Measurements from ENCODE around the gene BCAR1.
A peak's percentile ranks its signal among the peaks of the same experiment; 100 is the strongest.
"Not testable (repeated sequence)": the region's sequence is repeated elsewhere in the genome, so short reads cannot be mapped to it uniquely, and the experiment has no call there.

Gene BCAR1

DNA sequence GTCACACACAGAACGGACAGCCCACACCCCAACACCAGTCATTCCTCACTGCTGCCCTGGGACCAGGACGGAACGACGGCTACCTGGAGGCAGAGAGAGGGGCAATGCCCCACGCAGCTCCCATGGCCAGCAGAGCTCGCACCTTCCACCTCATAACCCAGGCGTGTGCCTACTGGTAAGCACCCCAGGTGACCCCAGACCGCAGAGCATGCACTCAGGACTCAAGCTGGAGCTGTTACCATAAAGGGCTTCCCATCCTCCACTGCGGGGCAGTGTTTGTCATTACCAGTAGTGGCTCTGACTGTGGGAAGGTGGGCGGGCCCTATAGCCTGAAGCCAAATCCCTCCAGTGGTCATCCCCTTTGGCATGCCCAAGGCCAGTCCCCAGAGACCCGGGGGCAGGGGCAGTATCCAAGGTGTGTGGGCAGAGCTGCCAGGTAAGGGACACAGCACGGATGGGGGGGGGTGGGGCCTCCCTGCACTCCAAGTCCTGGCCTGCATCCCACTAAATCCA lies 4.7 kb upstream of the BCAR1 start:
- peak; percentile 61 for DNase-seq (ENCODE audit: low spot score)

DNA sequence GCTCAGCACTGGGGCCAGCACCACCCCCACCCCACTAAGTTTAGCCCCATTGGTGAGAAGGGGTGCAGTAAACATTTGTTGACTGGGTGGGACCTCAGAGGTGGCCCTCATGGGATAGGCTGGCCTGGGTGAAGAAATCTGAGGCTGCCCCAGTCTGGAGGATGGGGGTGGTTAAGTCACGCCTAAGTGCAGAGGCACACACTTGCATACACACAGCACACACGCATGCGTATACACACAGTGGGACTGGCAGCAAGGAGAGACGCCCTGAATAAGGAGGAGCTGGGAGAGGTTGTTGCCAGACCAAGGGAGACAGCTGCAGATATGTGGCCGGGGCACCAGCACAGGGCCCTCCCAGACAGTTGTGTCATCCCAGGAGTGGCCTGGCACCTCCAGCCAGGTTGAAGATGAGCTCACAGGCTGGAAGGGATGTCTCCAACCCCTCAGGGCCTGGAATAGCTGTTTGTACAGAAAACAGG lies 3.0 kb upstream of the BCAR1 start:
- DNase-seq (ENCODE audit: low spot score): peak; percentile 93

DNA sequence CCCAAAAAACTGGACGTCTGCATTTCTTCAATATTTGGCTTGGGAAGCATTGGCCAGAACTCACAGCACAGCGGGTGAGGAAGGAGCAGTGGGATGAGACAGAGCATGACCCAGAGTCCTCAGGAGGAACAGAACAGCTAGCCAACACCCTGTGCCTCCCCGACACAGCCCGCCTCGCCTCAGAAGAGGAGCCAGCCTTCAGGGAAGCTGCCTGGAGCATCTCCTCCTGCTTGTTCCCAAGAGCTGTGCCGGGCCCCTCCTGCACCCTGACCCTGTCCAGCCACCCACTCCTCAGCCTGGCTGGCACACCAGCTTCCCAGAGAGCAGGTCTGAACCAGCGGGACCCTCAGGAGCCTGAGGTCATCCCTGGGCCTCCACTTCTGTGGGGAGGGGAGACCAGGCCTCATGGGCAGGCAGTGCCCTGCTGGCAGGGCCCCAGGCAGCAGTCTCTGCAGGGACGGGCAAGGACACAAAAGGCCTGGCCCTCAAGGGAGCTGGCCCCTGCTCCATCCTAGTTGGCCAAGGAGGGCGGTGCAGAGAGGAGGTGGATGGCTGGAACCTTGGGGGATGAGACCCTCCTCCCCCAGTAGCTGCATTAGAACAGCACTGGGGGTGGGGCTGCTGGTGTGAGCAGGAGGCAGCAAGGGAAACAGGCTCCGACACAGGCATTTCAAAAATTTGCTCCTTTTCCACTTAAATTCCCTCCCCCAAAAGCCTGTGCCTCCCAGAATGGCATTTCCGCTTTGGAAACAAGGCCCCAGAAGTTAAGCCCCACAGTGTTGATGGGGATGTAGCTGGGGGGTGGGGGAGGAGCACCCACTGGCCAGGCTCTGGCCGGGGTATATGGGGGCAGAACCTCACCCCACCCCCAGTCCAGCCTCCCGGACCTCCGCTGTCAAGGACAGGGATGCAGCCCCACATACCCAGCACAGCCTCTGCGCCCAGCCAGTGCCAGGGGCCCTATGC lies 1.8 kb upstream of the BCAR1 start:
- peak; percentile 83 for DNase-seq (ENCODE audit: low spot score)

DNA sequence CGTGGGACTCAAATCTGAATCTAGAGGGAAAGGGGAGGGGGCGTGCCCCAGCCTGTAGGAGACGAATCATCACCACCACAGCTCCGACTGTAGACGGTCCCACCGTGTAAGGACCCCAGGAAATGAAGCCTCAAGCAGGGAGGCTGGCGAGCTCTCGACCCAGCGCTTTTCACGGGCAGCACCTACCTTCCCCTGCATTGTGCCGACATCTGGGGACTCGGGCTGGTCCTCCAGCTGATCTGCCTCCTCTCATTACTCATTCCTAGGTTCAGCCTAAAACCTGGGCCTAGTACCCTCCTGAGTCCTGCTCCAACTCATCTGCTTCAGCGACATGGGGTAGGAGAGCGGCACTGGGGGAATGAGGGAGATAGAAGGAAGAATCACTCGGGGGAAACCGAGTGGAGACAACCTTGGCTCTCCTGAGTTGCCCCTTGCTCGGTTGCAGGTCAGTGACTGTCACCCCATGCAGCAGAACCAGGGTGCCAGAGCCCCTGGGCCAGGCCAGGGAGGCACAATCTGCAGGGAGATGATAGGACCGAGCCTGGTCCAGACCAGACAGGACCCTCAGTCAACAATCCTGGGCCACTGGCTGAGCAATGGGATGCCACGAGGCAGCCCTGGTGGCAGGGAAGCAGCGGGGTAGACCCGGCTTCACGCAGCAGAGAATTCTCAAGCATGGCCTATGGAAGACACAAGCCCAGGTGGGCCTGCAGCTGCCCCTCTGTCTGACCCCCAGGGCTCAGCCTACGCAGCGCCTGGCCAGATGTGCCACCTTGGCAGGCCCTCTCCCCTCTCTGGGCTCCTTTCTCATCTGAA lies 833 bp upstream of the BCAR1 start:
- DNase-seq (ENCODE audit: low spot score): no peak

DNA sequence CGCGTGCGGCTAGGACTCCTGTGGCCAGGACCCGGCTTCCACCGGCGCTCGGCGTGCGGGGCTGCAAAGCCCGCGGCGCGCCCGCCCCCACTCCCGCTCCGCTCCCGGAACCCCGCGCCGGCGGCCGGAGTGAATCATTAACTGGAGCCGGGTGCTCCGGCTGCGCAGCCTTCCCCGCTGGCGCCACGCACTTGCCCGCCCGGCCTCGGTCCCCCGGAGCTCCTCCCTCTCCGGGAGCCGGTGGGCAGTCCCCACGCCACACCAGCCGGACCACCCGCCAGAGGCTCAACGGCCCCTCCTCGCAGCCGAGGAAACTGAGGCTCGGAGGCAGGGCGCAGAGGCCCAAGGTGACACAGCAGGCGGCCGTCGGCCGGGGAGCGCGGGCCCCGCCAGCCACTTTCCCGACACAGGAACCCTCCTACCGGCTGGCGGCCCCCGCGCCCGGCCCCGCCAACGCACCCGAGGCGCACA lies 580 bp downstream of the BCAR1 start:
- DNase-seq (ENCODE audit: low spot score): no peak

DNA sequence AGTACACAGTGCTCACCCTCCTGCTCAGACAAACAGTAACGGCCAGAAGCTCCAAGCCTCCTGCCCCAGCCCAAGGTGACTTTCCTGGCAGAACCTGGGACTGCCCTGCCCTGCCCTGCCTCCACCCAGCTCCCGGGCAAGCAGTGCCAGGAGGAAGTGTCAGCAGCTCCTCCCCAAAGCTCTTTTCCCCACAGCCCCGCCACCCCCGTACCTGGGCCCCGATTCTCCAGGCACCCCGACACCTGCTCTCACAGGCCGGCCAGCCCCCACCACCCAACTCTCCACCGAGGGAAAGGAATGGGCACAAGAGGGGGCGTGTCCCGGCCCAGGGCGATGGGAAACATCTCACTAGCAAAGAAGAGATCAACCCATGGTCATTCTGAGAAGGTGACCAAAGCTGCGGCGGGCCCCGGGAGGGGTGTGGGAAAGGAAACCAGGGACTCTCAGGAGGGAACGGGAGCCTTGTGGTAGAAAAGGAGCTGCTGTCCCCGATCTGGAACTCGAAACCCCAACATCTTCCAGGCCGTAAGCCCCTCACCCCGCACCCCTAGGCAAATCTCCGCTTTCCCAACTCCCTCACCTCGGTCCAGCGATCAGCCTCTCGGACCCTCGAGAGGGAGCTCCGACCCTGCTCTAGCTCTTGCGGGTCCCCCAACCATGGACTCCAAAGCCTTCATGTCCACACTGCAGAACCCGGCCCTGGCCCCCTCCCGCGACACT lies 1.2 kb downstream of the BCAR1 start:
- no peak for DNase-seq (ENCODE audit: low spot score)

DNA sequence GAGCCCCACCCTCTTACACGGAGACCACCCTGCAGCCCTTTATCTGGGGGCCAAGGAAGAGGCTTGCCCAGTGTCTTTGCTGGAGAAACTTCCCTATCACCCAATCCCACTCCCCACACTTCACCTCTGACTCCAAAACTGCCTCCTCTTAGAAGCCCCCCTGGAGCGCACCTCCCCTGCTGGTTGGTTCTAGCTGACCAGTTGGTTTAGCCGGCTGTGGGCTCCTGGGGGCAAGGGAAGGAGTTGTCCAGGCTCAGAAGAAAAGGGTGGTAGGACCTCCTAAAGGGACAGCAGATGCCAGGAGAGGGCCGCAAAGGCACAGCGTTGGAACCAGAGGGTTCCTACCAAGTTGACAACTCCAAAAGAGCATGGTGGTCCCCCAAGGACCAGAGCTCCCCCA lies 2.0 kb downstream of the BCAR1 start:
- DNase-seq (ENCODE audit: low spot score): no peak

DNA sequence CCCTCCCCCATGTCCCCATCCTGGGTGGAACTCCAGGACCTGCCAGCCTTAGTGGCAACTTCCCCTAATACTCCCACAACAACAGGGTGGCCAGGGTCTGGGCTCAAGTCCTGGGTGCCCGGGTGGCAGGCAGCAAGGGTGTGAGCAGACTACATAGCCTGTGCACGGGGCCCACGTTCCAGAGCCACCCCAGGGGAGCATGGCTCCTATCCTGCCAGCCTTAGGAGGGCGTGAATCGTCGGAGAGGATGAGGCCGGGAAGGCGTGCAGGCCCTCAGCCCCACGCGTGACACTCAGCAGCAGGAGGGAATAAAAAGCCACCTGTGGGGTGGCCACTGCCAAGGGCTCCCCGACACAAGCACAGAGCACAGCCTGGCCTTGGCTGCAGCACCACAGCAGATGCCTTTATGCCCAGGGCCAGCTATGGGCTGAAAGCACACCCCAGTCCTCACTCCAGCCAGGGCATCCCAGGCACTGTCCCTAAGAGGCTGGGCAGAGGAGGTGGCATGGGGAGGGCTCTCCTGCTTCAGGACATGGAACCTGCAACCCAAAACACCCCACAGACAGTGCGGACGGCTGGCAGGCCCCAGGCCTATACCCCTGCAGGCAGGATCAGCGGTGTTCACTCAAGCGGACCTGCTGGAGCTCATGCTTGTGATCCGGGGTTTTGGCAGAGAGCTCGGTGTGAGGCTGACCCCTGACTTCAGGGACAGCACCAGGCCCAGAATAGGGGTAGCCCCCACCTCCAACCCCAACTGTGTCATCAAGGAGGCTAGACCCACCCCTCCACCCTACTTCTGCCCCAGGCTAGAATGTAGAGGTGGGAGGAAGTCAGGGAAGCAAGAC lies 2.7 kb downstream of the BCAR1 start:
- DNase-seq (ENCODE audit: low spot score): peak; percentile 79

DNA sequence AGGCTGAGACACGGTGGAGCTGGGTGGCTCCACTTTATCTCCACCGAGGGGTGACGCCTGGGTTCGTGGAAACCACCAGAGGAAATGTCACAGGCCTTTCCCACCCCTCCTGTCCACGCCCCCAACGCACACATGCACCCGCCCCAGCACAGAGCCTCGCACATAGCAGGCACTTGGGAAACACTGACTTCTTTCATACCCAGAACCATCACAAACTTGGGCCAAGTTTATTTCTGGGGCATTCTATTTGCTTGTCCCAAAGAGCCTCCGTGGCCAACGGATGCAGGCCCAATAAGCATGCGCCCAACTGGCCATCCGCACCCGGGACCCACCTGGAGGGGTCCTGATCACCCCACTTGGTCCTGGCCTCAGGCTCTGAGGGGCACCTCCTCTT lies 3.3 kb downstream of the BCAR1 start:
- DNase-seq (ENCODE audit: low spot score): no peak

DNA sequence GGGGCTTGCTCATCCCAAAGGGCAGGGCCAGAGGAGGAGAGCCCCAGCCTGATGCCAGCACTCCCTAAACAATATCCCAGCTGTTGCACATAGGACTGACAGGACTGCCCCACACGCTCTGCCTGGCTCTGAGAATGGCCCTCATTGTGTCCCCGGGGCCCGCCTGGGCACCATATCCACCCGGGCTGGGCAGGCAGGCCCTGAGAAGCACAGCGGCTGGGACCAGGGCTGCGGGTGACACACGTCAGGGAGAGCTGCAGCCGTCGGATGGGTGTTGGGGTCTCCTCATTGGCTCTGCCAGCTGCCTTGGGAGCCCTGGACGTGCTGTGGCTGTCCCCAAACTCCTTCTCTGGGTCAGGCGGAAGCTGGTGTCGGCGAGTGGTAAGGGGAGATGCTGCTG lies 4.2 kb downstream of the BCAR1 start:
- no peak for DNase-seq (ENCODE audit: low spot score)

DNA sequence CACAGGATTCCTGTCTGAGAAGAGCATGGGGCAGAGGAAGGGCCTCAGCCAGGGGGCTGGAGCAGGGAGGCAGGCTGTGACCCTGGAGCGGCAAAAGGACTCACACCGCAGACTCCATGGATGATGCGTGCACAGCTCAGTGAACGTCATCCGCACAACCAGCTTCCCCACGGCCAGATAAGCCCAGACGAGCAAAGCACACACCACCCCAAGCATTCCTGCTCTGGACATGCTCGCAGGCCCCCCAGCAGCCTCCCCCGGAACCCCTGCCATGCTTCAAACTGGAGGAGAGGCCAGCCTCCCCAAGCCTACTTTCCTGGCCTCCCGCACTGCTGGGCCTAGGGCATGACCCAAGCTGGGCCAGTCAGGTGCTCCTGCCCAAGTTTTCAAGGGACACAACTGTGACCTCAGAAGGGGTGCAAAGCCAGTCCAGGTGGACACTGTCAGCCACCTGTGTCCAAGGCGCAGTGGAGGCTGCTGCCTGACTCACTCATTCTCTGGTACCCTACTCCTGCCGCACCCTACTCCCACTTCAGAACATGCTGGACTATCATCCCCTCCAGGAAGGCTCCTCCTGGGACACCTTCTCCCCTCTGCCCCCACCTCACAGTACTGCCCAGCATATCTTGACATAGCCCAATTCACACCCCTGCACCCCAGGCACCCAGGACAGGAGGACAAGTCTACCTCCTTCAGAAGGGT lies 4.8 kb downstream of the BCAR1 start:
- DNase-seq (ENCODE audit: low spot score): no peak

DNA sequence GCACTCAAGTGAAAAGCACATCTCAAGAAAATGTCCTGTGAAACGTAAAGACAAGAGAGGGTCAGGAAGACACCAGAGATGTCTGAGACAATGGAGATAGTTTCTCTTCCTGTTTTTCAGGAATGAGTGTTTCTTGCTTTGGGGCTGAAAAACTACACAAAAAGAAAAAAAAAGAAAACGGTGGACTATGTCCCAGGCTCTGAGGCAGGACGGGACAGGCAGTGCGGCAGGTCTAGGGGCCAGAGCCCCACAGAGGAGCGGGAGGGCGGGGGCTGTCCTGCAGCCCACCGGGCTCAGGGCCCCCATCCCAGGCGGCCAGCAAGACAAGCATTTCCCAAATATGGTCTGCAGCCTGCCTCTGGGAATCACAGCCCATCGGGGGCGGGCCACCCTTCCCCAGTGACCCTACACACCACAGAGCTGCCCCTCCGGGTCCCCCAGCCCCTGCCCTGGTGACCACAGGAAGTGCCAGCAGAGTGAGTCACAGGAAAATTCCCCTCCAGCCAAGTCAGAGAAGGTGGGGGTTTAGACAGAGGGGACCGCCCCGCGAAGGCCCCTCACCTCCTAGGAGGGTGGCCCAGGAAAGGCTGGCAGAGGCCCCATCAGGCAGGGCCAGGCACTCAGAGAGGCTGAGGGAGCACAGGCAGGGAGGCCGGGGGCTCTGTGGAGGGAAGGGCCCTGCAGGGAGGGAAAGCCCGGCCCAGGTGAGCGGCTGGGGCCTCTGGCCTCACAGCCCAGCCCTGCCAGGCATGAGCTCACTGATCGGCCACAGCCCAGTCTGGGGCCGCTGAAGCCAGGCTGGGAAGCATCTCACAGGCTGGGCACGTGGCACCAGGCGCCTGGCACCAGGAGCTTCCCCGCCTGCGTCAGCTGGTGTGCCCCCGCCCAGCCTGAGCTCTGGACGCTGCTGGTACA lies 6.3 kb downstream of the BCAR1 start:
- DNase-seq (ENCODE audit: low spot score): peak; percentile 93

DNA sequence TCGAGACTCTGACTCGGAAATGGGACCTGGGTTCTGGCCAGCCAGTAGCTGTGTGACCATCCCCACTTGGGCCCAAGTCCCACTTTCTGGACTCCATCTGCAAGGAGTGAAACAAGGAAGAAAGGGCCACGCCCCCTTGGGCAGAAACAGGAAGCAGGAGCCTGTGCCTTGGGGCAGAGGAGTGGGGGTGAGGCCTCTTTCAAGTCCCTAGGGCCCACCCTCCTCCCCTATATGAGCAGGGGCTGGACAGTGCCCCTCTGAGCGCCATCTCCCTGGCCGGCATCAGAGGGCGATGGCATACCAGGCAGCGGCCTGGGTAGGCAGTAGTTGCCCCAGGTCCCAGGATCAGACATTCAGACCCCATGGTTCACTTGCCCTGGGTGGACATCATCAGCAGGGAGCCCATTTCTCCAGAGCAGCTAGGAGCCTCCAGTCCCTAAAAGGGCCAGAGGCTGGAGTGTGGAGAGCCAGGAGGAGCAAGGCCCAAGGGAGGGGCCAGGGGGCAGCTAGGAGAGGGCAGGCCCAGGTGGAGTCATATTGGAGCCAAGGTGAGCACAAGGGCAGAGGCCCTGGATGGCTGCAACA lies 7.1 kb downstream of the BCAR1 start:
- DNase-seq (ENCODE audit: low spot score): no peak

DNA sequence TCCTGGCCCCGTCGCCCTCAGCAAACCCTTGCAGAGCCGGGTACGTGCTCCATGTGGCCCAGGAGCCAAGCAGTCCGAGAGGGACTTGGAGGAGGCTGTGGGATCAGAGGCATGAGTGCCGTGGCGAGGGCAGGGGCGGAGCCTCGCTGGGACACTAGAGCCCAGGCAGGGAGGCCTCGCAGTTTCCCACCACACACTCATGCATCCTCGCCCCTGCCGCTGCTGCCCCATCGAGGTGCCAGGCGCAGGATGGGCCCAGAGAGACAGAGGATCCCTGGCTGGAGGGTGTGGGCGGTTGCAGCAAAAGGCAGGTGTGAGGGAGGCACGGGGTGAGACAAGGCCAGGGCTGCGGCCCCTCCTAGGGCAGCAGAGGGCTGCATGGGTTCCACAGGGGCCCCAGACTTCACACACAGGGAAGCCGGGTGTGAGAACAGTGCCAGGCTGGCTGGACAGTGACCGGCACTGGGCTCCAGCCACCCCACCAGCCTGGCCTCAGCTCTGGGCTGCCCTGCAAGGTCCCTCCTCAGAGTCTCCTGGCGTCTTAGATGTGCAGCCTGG lies 7.7 kb downstream of the BCAR1 start:
- DNase-seq (ENCODE audit: low spot score): no peak

DNA sequence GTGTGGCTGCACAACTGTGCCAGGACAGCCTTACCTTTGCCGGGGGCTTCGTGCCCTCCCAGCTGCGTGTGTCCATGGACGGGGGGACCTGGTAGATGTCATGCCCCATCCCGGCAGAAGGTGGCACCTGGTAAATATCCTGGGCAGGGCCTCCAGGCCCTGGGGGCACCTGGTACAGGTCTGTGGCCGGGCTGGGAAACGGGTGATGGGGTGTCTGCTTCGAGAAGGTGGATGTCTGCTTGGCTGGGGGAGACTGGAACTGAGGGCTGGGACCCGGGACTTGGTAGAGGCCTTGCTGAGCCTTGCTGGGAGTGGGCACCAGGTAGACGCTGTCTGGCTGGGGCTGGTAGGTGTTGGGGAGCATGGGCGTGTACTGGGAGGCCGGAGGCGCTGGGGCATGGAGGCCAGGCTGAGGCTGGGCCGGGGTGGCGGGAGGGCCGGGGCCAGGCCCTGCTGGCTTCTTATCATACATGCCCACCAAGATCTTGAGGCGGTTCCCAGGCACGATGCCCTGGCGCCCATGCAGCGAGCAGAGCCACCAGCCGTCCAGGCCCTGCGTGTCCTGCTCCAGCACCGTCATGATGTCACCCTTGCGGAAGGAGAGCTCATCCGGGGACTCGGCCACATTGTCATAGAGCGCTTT lies 8.9 kb downstream of the BCAR1 start:
- not testable (repeated sequence) for DNase-seq (ENCODE audit: low spot score)

DNA sequence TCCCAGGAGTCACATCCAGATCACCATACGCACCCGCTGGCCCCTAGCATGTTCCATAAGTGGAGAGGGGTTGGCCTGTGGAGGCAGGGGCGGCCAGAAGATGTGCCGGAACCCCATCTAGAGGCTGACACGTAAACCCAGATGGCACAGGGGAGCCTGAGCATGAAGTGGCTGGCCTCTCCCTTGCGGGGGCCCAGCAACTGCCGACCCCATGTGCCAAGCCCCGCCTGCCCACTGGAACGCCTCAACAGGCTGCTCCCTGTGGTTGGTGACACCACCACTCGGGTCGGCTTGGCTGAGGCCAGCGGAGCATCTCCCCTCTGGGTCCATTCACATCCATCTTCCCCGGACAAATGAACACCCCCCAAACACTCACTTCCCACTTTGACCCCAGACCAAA lies 9.5 kb downstream of the BCAR1 start:
- no peak for DNase-seq (ENCODE audit: low spot score)

DNA sequence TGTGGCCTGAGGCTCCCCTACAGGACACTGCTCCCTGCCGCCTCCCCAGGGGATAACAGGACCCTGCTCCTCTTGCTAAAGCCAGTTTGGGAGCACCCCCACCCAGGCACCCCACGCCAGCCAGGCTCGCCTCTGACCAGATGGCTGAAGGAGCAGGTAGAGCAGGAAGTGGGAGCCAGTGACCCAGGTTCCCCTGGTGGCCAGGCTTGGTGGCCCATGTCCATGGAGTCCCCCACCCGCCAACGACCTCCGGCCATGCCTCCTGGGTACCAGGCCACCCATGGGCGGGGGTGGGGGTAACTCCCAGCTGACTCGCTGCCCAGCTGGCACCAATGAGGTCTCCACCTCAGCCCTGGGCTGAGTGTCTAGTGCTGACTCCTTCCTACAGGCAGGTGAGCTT lies 10.0 kb downstream of the BCAR1 start:
- DNase-seq (ENCODE audit: low spot score): no peak

DNA sequence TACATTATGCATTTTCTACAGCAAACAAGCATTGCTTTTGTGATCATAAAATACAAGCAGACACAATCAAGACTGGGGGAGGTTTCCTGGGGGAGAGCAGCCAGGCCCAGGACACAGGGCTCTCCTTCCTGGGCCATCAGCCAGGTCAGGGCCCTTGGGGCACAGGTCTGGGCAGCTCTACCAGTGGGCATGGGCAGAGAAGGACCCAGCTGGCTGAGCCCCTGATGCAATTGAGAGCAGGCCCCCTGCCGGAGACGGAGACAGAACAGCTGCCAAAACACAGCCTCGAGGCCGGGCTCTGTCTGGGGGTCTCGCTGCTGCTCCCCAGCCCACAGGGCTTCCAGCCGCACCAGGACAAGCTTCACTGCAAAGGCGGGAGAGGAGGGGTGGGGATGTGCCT lies 10.8 kb downstream of the BCAR1 start:
- DNase-seq (ENCODE audit: low spot score): not testable (repeated sequence)
